ENCODE data around the gene TBC1D1. TPM values are rescaled to one million over a fixed set of nuclear protein-coding genes. Genes with fewer than 3 reads are reported as not detected.

Gene TBC1D1
- total and polyA plus RNA-seq, 2 experiments from 2014 or later: 53.9 to 151 TPM

GRCh38 chr4:37934096-37934495 lies 43.2 kb downstream of the TBC1D1 start:
- H3K27me3 ChIP-seq (ENCODE audit: insufficient read depth): no peaks in the 10 kb centered on the region
- H3K4me1 Mint-ChIP-seq: peaks cover 2% of the 10 kb centered on the region; the same call in 1 of the 3 replicates
- no peak overlapping the region for H3K4me3 ChIP-seq
- no peaks in the 10 kb centered on the region for H3K4me1 ChIP-seq (ENCODE audit: insufficient read depth)
- H3K4me3 Mint-ChIP-seq: no peak overlapping the region
- H3K27ac ChIP-seq (ENCODE audit: low read depth): no peak overlapping the region
- peaks cover 5% of the 10 kb centered on the region; the same call in 1 of the 3 replicates for H3K36me3 Mint-ChIP-seq (ENCODE audit: low read depth)
- no peaks in the 10 kb centered on the region for H4K20me1 ChIP-seq (replicated peaks; ENCODE audit: insufficient read depth)
- no peaks in the 10 kb centered on the region for H3K79me2 ChIP-seq (replicated peaks; ENCODE audit: insufficient read depth)
- DNase-seq (ENCODE audit: low spot score) (no peak), ATAC-seq (no peak)
- no peaks in the 10 kb centered on the region for H3F3A ChIP-seq (replicated peaks; ENCODE audit: low read depth)
- H3K4me2 ChIP-seq: no peak overlapping the region
- no peaks in the 10 kb centered on the region for H3K36me3 ChIP-seq (ENCODE audit: insufficient read depth)
- peaks cover 3% of the 10 kb centered on the region; the same call in 2 of the 3 replicates for H3K9me3 Mint-ChIP-seq
- H3K9me2 ChIP-seq (ENCODE audit: insufficient read depth): no peaks in the 10 kb centered on the region
- no peak for TF ChIP-seq STAT1 (IDR thresholded peaks at IDR 0.05; ENCODE audit: unreplicated experiment)
- no peak for TF ChIP-seq JUNB (IDR thresholded peaks at IDR 0.05; ENCODE audit: unreplicated experiment)
- no peak for TF ChIP-seq POLR2AphosphoS5 (IDR thresholded peaks at IDR 0.05; ENCODE audit: low read depth)
- no peak for TF ChIP-seq CTCF (conservative IDR thresholded peaks at IDR 0.05; ENCODE audit: low read depth in 2 of 2)
- no peak for TF ChIP-seq ETS1 (IDR thresholded peaks at IDR 0.05)
- no peak for TF ChIP-seq NANOG (IDR thresholded peaks at IDR 0.05; ENCODE audit: borderline replicate concordance)
- no peak for TF ChIP-seq ZNF462 (CRISPR knock-in tag; IDR thresholded peaks at IDR 0.05)
- TF ChIP-seq REST (IDR thresholded peaks at IDR 0.05; ENCODE audit: unreplicated experiment): no peak
- TF ChIP-seq EZH2phosphoT487 (IDR thresholded peaks at IDR 0.05; ENCODE audit: unreplicated experiment): no peak
- TF ChIP-seq CREB1 (CRISPR knock-in tag; IDR thresholded peaks at IDR 0.05; ENCODE audit: low read depth): no peak
- H3K27ac Mint-ChIP-seq: no peak overlapping the region
- no peaks in the 10 kb centered on the region for H3K27me3 Mint-ChIP-seq (ENCODE audit: insufficient read depth, low read depth, poor library complexity)
- no peak overlapping the region for H2AFZ ChIP-seq

All from GM23338 (cell line).